ENCODE results near the gene POU6F1.

DNA sequence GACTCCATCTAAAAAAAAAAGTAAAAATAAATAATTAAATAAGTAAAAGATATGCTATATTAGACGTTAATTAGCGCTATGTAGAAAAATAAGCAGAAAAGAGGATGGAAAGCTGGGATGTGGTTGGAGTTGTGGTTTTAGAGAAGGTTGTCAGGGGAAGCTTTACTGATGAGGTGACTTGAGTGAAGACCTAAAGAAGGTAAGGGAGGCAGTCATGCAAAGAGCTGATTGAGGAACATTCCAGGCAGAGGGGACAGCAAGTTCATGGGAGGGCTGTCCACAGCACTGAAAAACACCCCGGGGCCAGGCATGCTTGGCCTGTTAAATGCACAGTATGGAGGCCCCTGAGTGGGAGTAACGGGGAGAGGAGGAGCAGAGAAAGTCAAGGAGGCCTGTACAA lies 36.7 kb upstream of the POU6F1 start:
- TF ChIP-seq, protein P1, sequence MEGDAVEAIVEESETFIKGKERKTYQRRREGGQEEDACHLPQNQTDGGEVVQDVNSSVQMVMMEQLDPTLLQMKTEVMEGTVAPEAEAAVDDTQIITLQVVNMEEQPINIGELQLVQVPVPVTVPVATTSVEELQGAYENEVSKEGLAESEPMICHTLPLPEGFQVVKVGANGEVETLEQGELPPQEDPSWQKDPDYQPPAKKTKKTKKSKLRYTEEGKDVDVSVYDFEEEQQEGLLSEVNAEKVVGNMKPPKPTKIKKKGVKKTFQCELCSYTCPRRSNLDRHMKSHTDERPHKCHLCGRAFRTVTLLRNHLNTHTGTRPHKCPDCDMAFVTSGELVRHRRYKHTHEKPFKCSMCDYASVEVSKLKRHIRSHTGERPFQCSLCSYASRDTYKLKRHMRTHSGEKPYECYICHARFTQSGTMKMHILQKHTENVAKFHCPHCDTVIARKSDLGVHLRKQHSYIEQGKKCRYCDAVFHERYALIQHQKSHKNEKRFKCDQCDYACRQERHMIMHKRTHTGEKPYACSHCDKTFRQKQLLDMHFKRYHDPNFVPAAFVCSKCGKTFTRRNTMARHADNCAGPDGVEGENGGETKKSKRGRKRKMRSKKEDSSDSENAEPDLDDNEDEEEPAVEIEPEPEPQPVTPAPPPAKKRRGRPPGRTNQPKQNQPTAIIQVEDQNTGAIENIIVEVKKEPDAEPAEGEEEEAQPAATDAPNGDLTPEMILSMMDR (IDR thresholded peaks at IDR 0.05; ENCODE audit: control extremely low read depth in 1 of 3, insufficient read depth in 1 of 3, low read depth in 1 of 3, low read length in 3 of 3), result no peak
- no peak for TF ChIP-seq MAX (IDR thresholded peaks at IDR 0.05)
- TF ChIP-seq SP2 (IDR thresholded peaks at IDR 0.05; ENCODE audit: low read length), result no peak
- TF ChIP-seq CREB1 (IDR thresholded peaks at IDR 0.05), result no peak
- TF ChIP-seq JUN (IDR thresholded peaks at IDR 0.05; ENCODE audit: low read depth, low read length), result no peak
- no peak for TF ChIP-seq POLR2A (IDR thresholded peaks at IDR 0.05; ENCODE audit: control extremely low read depth in 1 of 2, low read depth in 2 of 2, low read length in 2 of 2)
- no peak for TF ChIP-seq SIRT6 (IDR thresholded peaks at IDR 0.05; ENCODE audit: low read length)
- TF ChIP-seq EP300 (IDR thresholded peaks at IDR 0.05; ENCODE audit: borderline replicate concordance in 1 of 2, low read depth in 2 of 2, low read length in 2 of 2), result no peak
- no peak for TF ChIP-seq GABPA (IDR thresholded peaks at IDR 0.05; ENCODE audit: borderline replicate concordance, insufficient read depth, low read length)

Measured in H1 (cell line).